Mesothelial cell of epicardium (in vitro differentiated cells): ENCODE data around the gene XYLT1. TPM values are rescaled to one million over a fixed set of nuclear protein-coding genes. Genes with fewer than 3 reads are reported as not detected.
A peak's percentile ranks its signal among the peaks of the same experiment; 100 is the strongest.

Experiments
- DNase-seq, 2 experiments: peaks; one replicate each; pipeline ENCODE4 v3.0.0; 2021; ENCODE audit warnings: low spot score in 2 of 2; ENCODE audit not compliant: unreplicated experiment in 2 of 2
- H3K27ac Mint-ChIP-seq: 2 replicates; pipeline ENCODE4 v1.8.0; 2021; ENCODE audit warnings: mixed read lengths
- H3K27me3 Mint-ChIP-seq: 2 replicates; pipeline ENCODE4 v1.8.0; 2021; ENCODE audit warnings: low read depth, mixed read lengths
- H3K36me3 Mint-ChIP-seq: 2 replicates; pipeline ENCODE4 v1.8.0; 2021; ENCODE audit warnings: mixed read lengths
- H3K4me1 Mint-ChIP-seq: 2 replicates; pipeline ENCODE4 v1.8.0; 2021; ENCODE audit warnings: mixed read lengths
- H3K4me3 Mint-ChIP-seq: 2 replicates; pipeline ENCODE4 v1.8.0; 2021; ENCODE audit warnings: mild to moderate bottlenecking, moderate library complexity, mixed read lengths
- H3K9me3 Mint-ChIP-seq: 2 replicates; pipeline ENCODE4 v1.8.0; 2021; ENCODE audit warnings: mixed read lengths
- total RNA-seq: library from RNA; stranded (reverse); gene quantifications from 3 replicates; pipeline ENCODE4 v1.2.1, GENCODE V29; 2021
- TF ChIP-seq, protein P1 (sequence below): fragments of 200-600 bp; sonication (generic); IDR thresholded peaks from one replicate; pipeline ENCODE4 v1.5.0; 2021; ENCODE audit warnings: antibody characterized with exemption; ENCODE audit not compliant: unreplicated experiment

XYLT1 gene
- total RNA-seq, 1 donor from 2014 or later, result 15.2 TPM

GRCh38 chr16:17364319-17365210, 106.2 kb downstream of the XYLT1 start:
- no peaks in the 10 kb centered on the region for H3K9me3 Mint-ChIP-seq
- peak overlapping the region; percentile 93 for H3K27ac Mint-ChIP-seq
- H3K27me3 Mint-ChIP-seq, result peaks cover 5% of the 10 kb centered on the region
- TF ChIP-seq, protein P1, sequence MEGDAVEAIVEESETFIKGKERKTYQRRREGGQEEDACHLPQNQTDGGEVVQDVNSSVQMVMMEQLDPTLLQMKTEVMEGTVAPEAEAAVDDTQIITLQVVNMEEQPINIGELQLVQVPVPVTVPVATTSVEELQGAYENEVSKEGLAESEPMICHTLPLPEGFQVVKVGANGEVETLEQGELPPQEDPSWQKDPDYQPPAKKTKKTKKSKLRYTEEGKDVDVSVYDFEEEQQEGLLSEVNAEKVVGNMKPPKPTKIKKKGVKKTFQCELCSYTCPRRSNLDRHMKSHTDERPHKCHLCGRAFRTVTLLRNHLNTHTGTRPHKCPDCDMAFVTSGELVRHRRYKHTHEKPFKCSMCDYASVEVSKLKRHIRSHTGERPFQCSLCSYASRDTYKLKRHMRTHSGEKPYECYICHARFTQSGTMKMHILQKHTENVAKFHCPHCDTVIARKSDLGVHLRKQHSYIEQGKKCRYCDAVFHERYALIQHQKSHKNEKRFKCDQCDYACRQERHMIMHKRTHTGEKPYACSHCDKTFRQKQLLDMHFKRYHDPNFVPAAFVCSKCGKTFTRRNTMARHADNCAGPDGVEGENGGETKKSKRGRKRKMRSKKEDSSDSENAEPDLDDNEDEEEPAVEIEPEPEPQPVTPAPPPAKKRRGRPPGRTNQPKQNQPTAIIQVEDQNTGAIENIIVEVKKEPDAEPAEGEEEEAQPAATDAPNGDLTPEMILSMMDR, result no peak
- peaks cover 43% of the 10 kb centered on the region for H3K4me1 Mint-ChIP-seq
- no peak for DNase-seq
- no peaks in the 10 kb centered on the region for H3K36me3 Mint-ChIP-seq
- no peak overlapping the region for H3K4me3 Mint-ChIP-seq

GRCh38 chr16:17362946-17363345, 107.8 kb downstream of the XYLT1 start:
- TF ChIP-seq, protein P1, result no peak
- H3K27ac Mint-ChIP-seq, result peak overlapping the region; percentile 73
- no peaks in the 10 kb centered on the region for H3K36me3 Mint-ChIP-seq
- no peak for DNase-seq
- peaks cover 41% of the 10 kb centered on the region for H3K4me1 Mint-ChIP-seq
- H3K9me3 Mint-ChIP-seq, result no peaks in the 10 kb centered on the region
- H3K4me3 Mint-ChIP-seq, result no peak overlapping the region
- H3K27me3 Mint-ChIP-seq, result peaks cover 4% of the 10 kb centered on the region

DNA sequence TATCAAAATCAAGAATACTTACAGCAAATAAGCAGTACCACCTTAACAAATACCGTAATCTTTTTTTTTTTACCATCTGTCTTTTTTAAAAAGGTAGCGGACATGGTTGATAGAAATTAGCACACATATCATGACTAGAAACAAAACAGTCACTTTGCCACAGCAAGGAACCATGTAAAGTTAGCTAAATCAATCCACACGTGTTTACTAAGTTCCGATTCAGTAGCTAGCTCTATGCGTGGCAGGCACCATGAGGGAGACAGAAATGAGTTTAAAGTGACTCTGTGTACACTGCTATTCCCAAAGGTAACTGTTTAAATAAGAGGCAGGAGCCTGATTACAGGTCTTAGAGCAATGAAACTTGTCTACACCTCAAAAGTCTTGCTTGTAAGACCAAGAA, 108.6 kb downstream of the XYLT1 start:
- TF ChIP-seq, protein P1, result no peak
- no peaks in the 10 kb centered on the region for H3K9me3 Mint-ChIP-seq
- no peaks in the 10 kb centered on the region for H3K36me3 Mint-ChIP-seq
- H3K27me3 Mint-ChIP-seq, result peaks cover 3% of the 10 kb centered on the region
- DNase-seq, result no peak
- H3K4me3 Mint-ChIP-seq, result no peak overlapping the region
- H3K4me1 Mint-ChIP-seq, result peaks cover 35% of the 10 kb centered on the region
- peak overlapping the region; percentile 73 for H3K27ac Mint-ChIP-seq

DNA sequence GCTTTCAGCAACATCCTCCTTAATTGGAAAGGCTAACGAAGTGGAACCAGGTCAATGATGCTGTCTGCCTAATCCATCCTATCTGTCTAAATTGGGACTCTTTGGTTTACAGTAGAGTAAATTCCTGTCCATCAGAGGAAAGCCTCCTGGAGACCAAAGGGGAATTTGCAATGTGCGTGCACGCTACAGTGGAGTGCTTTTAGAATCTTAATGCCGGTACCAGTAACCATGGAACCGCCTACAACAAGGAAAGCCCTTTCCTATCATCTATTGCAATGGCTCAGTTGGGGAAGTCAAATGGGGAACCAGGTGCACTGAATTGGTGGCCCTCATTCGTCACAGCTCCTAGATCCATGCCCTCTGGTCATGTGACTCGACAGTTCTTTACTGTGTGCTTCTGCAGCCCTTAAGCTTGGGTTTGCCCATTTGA, 110.1 kb downstream of the XYLT1 start:
- H3K4me1 Mint-ChIP-seq, result peaks cover 31% of the 10 kb centered on the region
- no peaks in the 10 kb centered on the region for H3K36me3 Mint-ChIP-seq
- H3K27me3 Mint-ChIP-seq, result peaks cover 3% of the 10 kb centered on the region
- TF ChIP-seq, protein P1, result no peak
- no peak overlapping the region for H3K4me3 Mint-ChIP-seq
- DNase-seq, result no peak
- no peaks in the 10 kb centered on the region for H3K9me3 Mint-ChIP-seq
- no peak overlapping the region for H3K27ac Mint-ChIP-seq

- no peak overlapping the region for H3K4me3 Mint-ChIP-seq
- no peak for DNase-seq
- H3K27me3 Mint-ChIP-seq, result peaks cover 3% of the 10 kb centered on the region
- H3K27ac Mint-ChIP-seq, result no peak overlapping the region
- H3K36me3 Mint-ChIP-seq, result no peaks in the 10 kb centered on the region
- peaks cover 23% of the 10 kb centered on the region for H3K4me1 Mint-ChIP-seq
- H3K9me3 Mint-ChIP-seq, result no peaks in the 10 kb centered on the region
- TF ChIP-seq, protein P1, result no peak
These were observed 110.9 kb downstream of the XYLT1 start for GRCh38 chr16:17359788-17360390.
